A673 (cell line): ENCODE data around the gene GRID2.

ENCODE experiments used
- CTCF ChIP-seq: fragments of 300-800, 200-600 bp; sonication (generic); conservative IDR thresholded peaks from 2 replicates; pipeline ENCODE4 v1.5.1; 2017; ENCODE audit warnings: low read depth, mild to moderate bottlenecking, antibody characterized with exemption, low read length, moderate library complexity, mixed read lengths
- EZH2 ChIP-seq: fragments of 200-600 bp; sonication (generic); IDR thresholded peaks from 2 replicates; pipeline ENCODE4 v1.6.1; 2017; ENCODE audit warnings: borderline replicate concordance, low read depth, mild to moderate bottlenecking, mixed read lengths, antibody characterized with exemption, low read length; ENCODE audit not compliant: poor library complexity, severe bottlenecking

GRCh38 chr4:93285346-93285745, 981.6 kb downstream of the GRID2 start:
- TF ChIP-seq CTCF = no peak
- no peak for TF ChIP-seq EZH2
